HG03378 (cell line): ENCODE data around the gene TPCN1.

Experiments used
- ATAC-seq: cut with Tn5 transposase; IDR thresholded peaks from one replicate; pipeline ENCODE4 v1.9.1; 2021; ENCODE audit warnings: mild to moderate bottlenecking, moderate library complexity; ENCODE audit not compliant: unreplicated experiment

TPCN1 gene

GRCh38 chr12:113239811-113240331, 18.6 kb downstream of the TPCN1 start:
- no peak for ATAC-seq

GRCh38 chr12:113240395-113240794, 19.1 kb downstream of the TPCN1 start:
- ATAC-seq = no peak

GRCh38 chr12:113241191-113242025, 20.1 kb downstream of the TPCN1 start:
- no peak for ATAC-seq

GRCh38 chr12:113242026-113242418, 20.8 kb downstream of the TPCN1 start:
- no peak for ATAC-seq

- no peak for ATAC-seq
These were observed 21.3 kb downstream of the TPCN1 start for GRCh38 chr12:113242560-113242959.

GRCh38 chr12:113244047-113244460, 22.8 kb downstream of the TPCN1 start:
- ATAC-seq = no peak

GRCh38 chr12:113244478-113244958, 23.3 kb downstream of the TPCN1 start:
- no peak for ATAC-seq

- no peak for ATAC-seq
These were observed 24.6 kb downstream of the TPCN1 start for GRCh38 chr12:113245695-113246477.

- ATAC-seq = no peak
These were observed 25.3 kb downstream of the TPCN1 start for GRCh38 chr12:113246478-113247122.

- ATAC-seq = no peak
These were observed 26.1 kb downstream of the TPCN1 start for GRCh38 chr12:113247123-113248050.

- ATAC-seq = no peak
These were observed 27.0 kb downstream of the TPCN1 start for GRCh38 chr12:113248051-113248825.

GRCh38 chr12:113248842-113249435, 27.7 kb downstream of the TPCN1 start:
- ATAC-seq = no peak

GRCh38 chr12:113249546-113249945, 28.3 kb downstream of the TPCN1 start:
- ATAC-seq = no peak

- ATAC-seq = no peak
These were observed 28.8 kb downstream of the TPCN1 start for GRCh38 chr12:113250045-113250444.

GRCh38 chr12:113251404-113252070, 30.3 kb downstream of the TPCN1 start:
- ATAC-seq = no peak

GRCh38 chr12:113252494-113252893, 31.2 kb downstream of the TPCN1 start:
- no peak for ATAC-seq

GRCh38 chr12:113253532-113254285, 32.4 kb downstream of the TPCN1 start:
- ATAC-seq = no peak

- ATAC-seq = no peak
These were observed 33.0 kb downstream of the TPCN1 start for GRCh38 chr12:113254298-113254697.
